T-helper 1 cell treated with Interleukin-12 subunit alpha and Interleukin-12 subunit beta and Interleukin-4 antibody, amounts not matched to agents 30 μg/mL and 1 μg/mL, for 36 hours (primary cell): ENCODE results near the gene WNT11.

Source experiments
- H3K27ac Mint-ChIP-seq: one replicate; pipeline ENCODE4 v1.8.0; 2021; ENCODE audit warnings: mild to moderate bottlenecking, mixed read lengths
- H3K27me3 Mint-ChIP-seq: one replicate; pipeline ENCODE4 v1.8.0; 2021; ENCODE audit warnings: low read depth, mixed read lengths
- H3K36me3 Mint-ChIP-seq: one replicate; pipeline ENCODE4 v1.8.0; 2021; ENCODE audit warnings: low read depth, mixed read lengths
- H3K4me1 Mint-ChIP-seq: one replicate; pipeline ENCODE4 v1.8.0; 2021; ENCODE audit warnings: low read depth, mixed read lengths
- H3K4me3 Mint-ChIP-seq: one replicate; pipeline ENCODE4 v1.8.0; 2021; ENCODE audit warnings: mild to moderate bottlenecking, moderate library complexity, mixed read lengths
- H3K9me3 Mint-ChIP-seq: one replicate; pipeline ENCODE4 v1.8.0; 2021; ENCODE audit warnings: mixed read lengths

Gene WNT11

GRCh38 chr11:76190376-76190775 is 15.9 kb downstream of the WNT11 start:
- no peak overlapping the region for H3K4me3 Mint-ChIP-seq
- no peaks in the 10 kb centered on the region for H3K36me3 Mint-ChIP-seq
- H3K27me3 Mint-ChIP-seq: no peaks in the 10 kb centered on the region
- no peak overlapping the region for H3K27ac Mint-ChIP-seq
- H3K4me1 Mint-ChIP-seq: no peaks in the 10 kb centered on the region
- H3K9me3 Mint-ChIP-seq: no peaks in the 10 kb centered on the region

GRCh38 chr11:76189682-76190081 is 16.6 kb downstream of the WNT11 start:
- Mint-ChIP-seq H3K4me3 (no peak overlapping the region), H3K9me3 (no peaks in the 10 kb centered on the region), H3K27ac (no peak overlapping the region), H3K36me3 (no peaks in the 10 kb centered on the region), H3K4me1 (no peaks in the 10 kb centered on the region), H3K27me3 (no peaks in the 10 kb centered on the region)

GRCh38 chr11:76188873-76189272 is 17.4 kb downstream of the WNT11 start:
- Mint-ChIP-seq H3K36me3 (no peaks in the 10 kb centered on the region), H3K27me3 (no peaks in the 10 kb centered on the region), H3K4me3 (no peak overlapping the region), H3K27ac (no peak overlapping the region), H3K4me1 (no peaks in the 10 kb centered on the region), H3K9me3 (no peaks in the 10 kb centered on the region)

- Mint-ChIP-seq H3K27me3 (no peaks in the 10 kb centered on the region), H3K27ac (no peak overlapping the region), H3K4me1 (no peaks in the 10 kb centered on the region), H3K4me3 (no peak overlapping the region), H3K36me3 (no peaks in the 10 kb centered on the region), H3K9me3 (no peaks in the 10 kb centered on the region)
These were observed 19.5 kb downstream of the WNT11 start for GRCh38 chr11:76186776-76187279.

GRCh38 chr11:76185931-76186401 is 20.3 kb downstream of the WNT11 start:
- H3K27ac Mint-ChIP-seq: no peak overlapping the region

GRCh38 chr11:76185511-76185910 is 20.8 kb downstream of the WNT11 start:
- Mint-ChIP-seq H3K27me3 (no peaks in the 10 kb centered on the region), H3K4me1 (no peaks in the 10 kb centered on the region), H3K27ac (no peak overlapping the region)

More at GRCh38 chr11:76185931-76186401, 20.3 kb downstream of the WNT11 start:
- H3K4me3 Mint-ChIP-seq: no peak overlapping the region
- no peaks in the 10 kb centered on the region for H3K4me1 Mint-ChIP-seq
- H3K36me3 Mint-ChIP-seq: no peaks in the 10 kb centered on the region
- no peaks in the 10 kb centered on the region for H3K27me3 Mint-ChIP-seq
- H3K9me3 Mint-ChIP-seq: no peaks in the 10 kb centered on the region

GRCh38 chr11:76184551-76184993 is 21.7 kb downstream of the WNT11 start:
- Mint-ChIP-seq H3K36me3 (no peaks in the 10 kb centered on the region), H3K27ac (no peak overlapping the region), H3K4me3 (no peak overlapping the region), H3K27me3 (no peaks in the 10 kb centered on the region), H3K4me1 (no peaks in the 10 kb centered on the region), H3K9me3 (no peaks in the 10 kb centered on the region)

More at GRCh38 chr11:76185511-76185910, 20.8 kb downstream of the WNT11 start:
- Mint-ChIP-seq H3K9me3 (no peaks in the 10 kb centered on the region), H3K36me3 (no peaks in the 10 kb centered on the region), H3K4me3 (no peak overlapping the region)

GRCh38 chr11:76181371-76181770 is 24.9 kb downstream of the WNT11 start:
- no peak overlapping the region for H3K4me3 Mint-ChIP-seq
- no peaks in the 10 kb centered on the region for H3K4me1 Mint-ChIP-seq
- H3K36me3 Mint-ChIP-seq: no peaks in the 10 kb centered on the region
- H3K27me3 Mint-ChIP-seq: no peaks in the 10 kb centered on the region
- H3K9me3 Mint-ChIP-seq: no peaks in the 10 kb centered on the region
- H3K27ac Mint-ChIP-seq: no peak overlapping the region

- H3K9me3 Mint-ChIP-seq: no peaks in the 10 kb centered on the region
- H3K4me3 Mint-ChIP-seq: no peak overlapping the region
- no peaks in the 10 kb centered on the region for H3K27me3 Mint-ChIP-seq
- no peak overlapping the region for H3K27ac Mint-ChIP-seq
- no peaks in the 10 kb centered on the region for H3K4me1 Mint-ChIP-seq
- H3K36me3 Mint-ChIP-seq: no peaks in the 10 kb centered on the region
These were observed 27.2 kb downstream of the WNT11 start for GRCh38 chr11:76179147-76179546.

- Mint-ChIP-seq H3K27me3 (no peaks in the 10 kb centered on the region), H3K4me1 (no peaks in the 10 kb centered on the region), H3K27ac (no peak overlapping the region), H3K36me3 (no peaks in the 10 kb centered on the region), H3K9me3 (no peaks in the 10 kb centered on the region), H3K4me3 (no peak overlapping the region)
These were observed 29.0 kb downstream of the WNT11 start for GRCh38 chr11:76177250-76177686.

- H3K27ac Mint-ChIP-seq: no peak overlapping the region
- no peaks in the 10 kb centered on the region for H3K9me3 Mint-ChIP-seq
- no peaks in the 10 kb centered on the region for H3K4me1 Mint-ChIP-seq
- H3K27me3 Mint-ChIP-seq: no peaks in the 10 kb centered on the region
- no peaks in the 10 kb centered on the region for H3K36me3 Mint-ChIP-seq
- no peak overlapping the region for H3K4me3 Mint-ChIP-seq
These were observed 29.8 kb downstream of the WNT11 start for GRCh38 chr11:76176463-76176862.

GRCh38 chr11:76175783-76176182 is 30.5 kb downstream of the WNT11 start:
- Mint-ChIP-seq H3K9me3 (no peaks in the 10 kb centered on the region), H3K27me3 (no peaks in the 10 kb centered on the region), H3K4me1 (no peaks in the 10 kb centered on the region), H3K36me3 (no peaks in the 10 kb centered on the region), H3K4me3 (no peak overlapping the region), H3K27ac (no peak overlapping the region)

GRCh38 chr11:76174330-76174729 is 32.0 kb downstream of the WNT11 start:
- no peak overlapping the region for H3K27ac Mint-ChIP-seq
- H3K27me3 Mint-ChIP-seq: no peaks in the 10 kb centered on the region
- H3K9me3 Mint-ChIP-seq: no peaks in the 10 kb centered on the region
- H3K36me3 Mint-ChIP-seq: no peaks in the 10 kb centered on the region
- H3K4me3 Mint-ChIP-seq: no peak overlapping the region
- no peaks in the 10 kb centered on the region for H3K4me1 Mint-ChIP-seq

GRCh38 chr11:76173663-76174062 is 32.6 kb downstream of the WNT11 start:
- H3K27ac Mint-ChIP-seq: no peak overlapping the region
- H3K9me3 Mint-ChIP-seq: no peaks in the 10 kb centered on the region
- H3K4me1 Mint-ChIP-seq: no peaks in the 10 kb centered on the region
- H3K27me3 Mint-ChIP-seq: peaks cover under 1% of the 10 kb centered on the region
- no peaks in the 10 kb centered on the region for H3K36me3 Mint-ChIP-seq
- H3K4me3 Mint-ChIP-seq: no peak overlapping the region

- Mint-ChIP-seq H3K27ac (no peak overlapping the region), H3K9me3 (no peaks in the 10 kb centered on the region), H3K4me1 (no peaks in the 10 kb centered on the region), H3K4me3 (no peak overlapping the region), H3K36me3 (no peaks in the 10 kb centered on the region), H3K27me3 (peaks cover 6% of the 10 kb centered on the region)
These were observed 33.7 kb downstream of the WNT11 start for GRCh38 chr11:76172583-76172982.

- no peak overlapping the region for H3K4me3 Mint-ChIP-seq
- H3K36me3 Mint-ChIP-seq: no peaks in the 10 kb centered on the region
These were observed 35.8 kb downstream of the WNT11 start for GRCh38 chr11:76170468-76170867.

More at GRCh38 chr11:76170468-76170867, 35.8 kb downstream of the WNT11 start:
- no peaks in the 10 kb centered on the region for H3K4me1 Mint-ChIP-seq
- H3K9me3 Mint-ChIP-seq: no peaks in the 10 kb centered on the region
- no peak overlapping the region for H3K27ac Mint-ChIP-seq
- H3K27me3 Mint-ChIP-seq: peaks cover 6% of the 10 kb centered on the region
